Natural killer cell (primary cell): ENCODE data around the gene TPX2. TPM values are rescaled to one million over a fixed set of nuclear protein-coding genes. Genes with fewer than 3 reads are reported as not detected.

Experiments
- ATAC-seq, 3 donors: fragments of 150-1000 bp in 2 of 3; fragments of 200-7000 bp in 1 of 3; cut with Tn5 transposase; 1 replicate in 1 of 3; 2 replicates in 2 of 3; pipeline ENCODE4 v1.10.0; 2021; ENCODE audit warnings: mild to moderate bottlenecking in 2 of 3, moderate library complexity in 2 of 3
- DNase-seq, 2 donors: peaks; one replicate each; pipeline versions ENCODE4 v3.0.0 to v3.0.0-alpha.2; 2013 to 2021; ENCODE audit warnings: mixed read lengths in 1 of 2
- H3K27ac ChIP-seq: one replicate; pipeline ENCODE4 v1.5.1; 2013; ENCODE audit warnings: mild to moderate bottlenecking, low read length
- H3K27me3 ChIP-seq: one replicate; pipeline ENCODE4 v1.6.1; 2013; ENCODE audit warnings: low read length; ENCODE audit not compliant: control insufficient read depth, insufficient read depth
- H3K36me3 ChIP-seq: one replicate; pipeline ENCODE4 v1.6.1; 2013; ENCODE audit warnings: low read length; ENCODE audit not compliant: control insufficient read depth, insufficient read depth
- H3K4me1 ChIP-seq: one replicate; pipeline ENCODE4 v1.6.1; 2013; ENCODE audit warnings: low read length; ENCODE audit not compliant: control insufficient read depth, insufficient read depth
- H3K4me3 ChIP-seq: one replicate; pipeline ENCODE4 v1.5.1; 2013; ENCODE audit warnings: low read length
- H3K9me3 ChIP-seq: one replicate; pipeline ENCODE4 v1.6.1; 2013; ENCODE audit warnings: low read length; ENCODE audit not compliant: control insufficient read depth, insufficient read depth
- H3K27ac Mint-ChIP-seq, 2 donors: one replicate each; pipeline ENCODE4 v1.8.0; 2022; ENCODE audit warnings: mild to moderate bottlenecking in 2 of 2, mixed read lengths in 2 of 2, moderate library complexity in 1 of 2
- H3K27me3 Mint-ChIP-seq, 2 donors: one replicate each; pipeline ENCODE4 v1.8.0; 2022; ENCODE audit warnings: low read depth in 2 of 2, mixed read lengths in 2 of 2
- H3K36me3 Mint-ChIP-seq: one replicate; pipeline ENCODE4 v1.8.0; 2022; ENCODE audit warnings: mixed read lengths
- H3K4me1 Mint-ChIP-seq, 2 donors: one replicate each; pipeline ENCODE4 v1.8.0; 2022; ENCODE audit warnings: mixed read lengths in 2 of 2
- H3K4me3 Mint-ChIP-seq: one replicate; pipeline ENCODE4 v1.8.0; 2022; ENCODE audit warnings: mild to moderate bottlenecking, moderate library complexity, mixed read lengths
- H3K9me3 Mint-ChIP-seq, 2 donors: one replicate each; pipeline ENCODE4 v1.8.0; 2022; ENCODE audit warnings: mixed read lengths in 2 of 2
- WGBS: methylation state at CpG from one replicate; pipeline ENCODE4 v1.1.7; 2013; ENCODE audit warnings: missing lambda C conversion rate; ENCODE audit not compliant: insufficient coverage; 5-methylcytosine and 5-hydroxymethylcytosine counted together
- intact Hi-C: fragments of 100-400 bp; cut with micrococcal nuclease; formaldehyde crosslinking; loops from one replicate; pipeline ENCODE4 v1.14.2; 2022
- total RNA-seq, 4 donors: library from RNA; stranded (reverse); fragments of 120-200 nt in 1 of 4; gene quantifications; one replicate each; pipeline versions ENCODE4 v1.2.3 to v1.2.4, GENCODE V29; 2013 to 2022
- TF ChIP-seq, protein P1 (sequence below): fragments of 200-600 bp; IDR thresholded peaks from one replicate; pipeline ENCODE4 v1.8.0; 2022; ENCODE audit warnings: antibody characterized with exemption

TPX2 gene
- total RNA-seq, 3 donors from 2014 or later (not counting 1 experiment from before 2014, with no cell fraction given) = 2.2 to 4.2 (median 2.2) TPM

DNA sequence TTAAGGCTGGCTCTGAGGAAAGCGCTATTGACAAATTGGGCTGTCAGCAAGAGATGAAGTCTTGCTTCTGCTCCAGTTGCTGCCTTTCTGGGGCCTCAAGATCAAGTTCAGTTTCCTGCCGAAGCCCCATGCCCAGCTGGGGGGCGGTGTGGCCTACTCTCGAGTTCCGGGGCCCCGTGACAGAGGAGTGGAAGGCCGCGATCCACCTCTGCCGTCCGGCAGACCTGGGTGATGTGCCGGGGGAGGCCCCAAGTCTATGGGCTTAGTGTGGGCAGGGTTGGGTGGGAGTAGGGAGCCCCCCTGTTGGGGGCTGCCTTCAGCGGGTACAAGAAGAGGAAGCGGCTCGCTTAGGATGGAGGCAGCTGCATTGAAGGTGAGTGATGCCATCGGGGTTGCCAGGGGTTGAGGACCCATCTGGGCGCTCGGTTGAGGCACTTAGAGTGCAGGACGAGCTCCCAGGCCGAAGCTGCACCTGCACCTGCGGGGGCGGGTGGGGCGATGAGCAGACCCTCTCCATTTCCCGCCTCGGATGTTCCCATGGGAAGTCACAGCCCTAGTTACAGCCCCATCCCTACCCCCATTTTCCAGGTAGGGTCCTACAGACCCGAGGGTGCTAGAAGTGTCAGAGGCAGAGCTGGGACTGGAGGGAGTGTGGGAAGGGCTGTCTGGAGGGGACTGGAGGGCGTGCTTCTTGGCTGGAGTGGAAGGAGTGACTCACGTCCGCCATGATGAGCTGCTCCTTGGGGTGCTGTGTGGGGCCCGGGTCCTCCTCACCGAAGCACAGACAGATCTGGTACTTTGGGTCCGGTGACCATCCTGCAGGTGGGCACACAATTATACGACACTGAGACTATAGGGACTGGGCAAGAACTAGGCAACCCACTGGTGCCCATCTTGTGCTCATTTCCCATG, 109.3 kb downstream of the TPX2 start:
- DNase-seq (no peak), ATAC-seq (no peak)
- H3K36me3 ChIP-seq = no peaks in the 10 kb centered on the region
- Mint-ChIP-seq H3K4me3 (no peak overlapping the region), H3K27me3 (peaks cover 12 to 18% of the 10 kb centered on the region in 2 donors), H3K9me3 (no peaks in the 10 kb centered on the region), H3K27ac (no peak overlapping the region), H3K36me3 (no peaks in the 10 kb centered on the region), H3K4me1 (no peaks in the 10 kb centered on the region)
- intact Hi-C loops = no loop called here
- no peak overlapping the region for H3K4me3 ChIP-seq
- H3K27ac ChIP-seq = no peak overlapping the region
- no peaks in the 10 kb centered on the region for H3K27me3 ChIP-seq
- H3K4me1 ChIP-seq = peaks cover 4% of the 10 kb centered on the region
- TF ChIP-seq, protein P1, sequence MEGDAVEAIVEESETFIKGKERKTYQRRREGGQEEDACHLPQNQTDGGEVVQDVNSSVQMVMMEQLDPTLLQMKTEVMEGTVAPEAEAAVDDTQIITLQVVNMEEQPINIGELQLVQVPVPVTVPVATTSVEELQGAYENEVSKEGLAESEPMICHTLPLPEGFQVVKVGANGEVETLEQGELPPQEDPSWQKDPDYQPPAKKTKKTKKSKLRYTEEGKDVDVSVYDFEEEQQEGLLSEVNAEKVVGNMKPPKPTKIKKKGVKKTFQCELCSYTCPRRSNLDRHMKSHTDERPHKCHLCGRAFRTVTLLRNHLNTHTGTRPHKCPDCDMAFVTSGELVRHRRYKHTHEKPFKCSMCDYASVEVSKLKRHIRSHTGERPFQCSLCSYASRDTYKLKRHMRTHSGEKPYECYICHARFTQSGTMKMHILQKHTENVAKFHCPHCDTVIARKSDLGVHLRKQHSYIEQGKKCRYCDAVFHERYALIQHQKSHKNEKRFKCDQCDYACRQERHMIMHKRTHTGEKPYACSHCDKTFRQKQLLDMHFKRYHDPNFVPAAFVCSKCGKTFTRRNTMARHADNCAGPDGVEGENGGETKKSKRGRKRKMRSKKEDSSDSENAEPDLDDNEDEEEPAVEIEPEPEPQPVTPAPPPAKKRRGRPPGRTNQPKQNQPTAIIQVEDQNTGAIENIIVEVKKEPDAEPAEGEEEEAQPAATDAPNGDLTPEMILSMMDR = no peak
- H3K9me3 ChIP-seq = no peaks in the 10 kb centered on the region
- 76% methylated on average over 32 of the region's 32 CpGs for WGBS

- TF ChIP-seq, protein P1 = no peak
- H3K27me3 ChIP-seq = no peaks in the 10 kb centered on the region
- H3K9me3 ChIP-seq = no peaks in the 10 kb centered on the region
- no peak overlapping the region for H3K4me3 ChIP-seq
- H3K36me3 ChIP-seq = no peaks in the 10 kb centered on the region
- Mint-ChIP-seq H3K36me3 (no peaks in the 10 kb centered on the region), H3K4me3 (no peak overlapping the region), H3K27me3 (peaks cover 12 to 18% of the 10 kb centered on the region in 2 donors), H3K9me3 (no peaks in the 10 kb centered on the region), H3K4me1 (no peaks in the 10 kb centered on the region), H3K27ac (no peak overlapping the region)
- H3K27ac ChIP-seq = no peak overlapping the region
- intact Hi-C loops = no loop called here
- ATAC-seq (no peak), DNase-seq (no peak)
- WGBS = 64% methylated on average over 41 of the region's 45 CpGs
- H3K4me1 ChIP-seq = peaks cover 4% of the 10 kb centered on the region
Observed at GRCh38 chr20:31849306-31849930, 110.3 kb downstream of the TPX2 start.

Other genes starting within 250 kb of the TPX2 start
- 100 to 1,000 TPM in 2 of 3 donors, 10 to 100 TPM in 1; 97.5 to 135 (median 104) TPM for gene HM13, start 224.8 kb upstream of the TPX2 start, total RNA-seq
- gene ID1, start 134.0 kb upstream of the TPX2 start, total RNA-seq = 10 to 100 TPM in 1 of 3 donors, 1 to 10 TPM in 2; 5.6 to 10.1 (median 6.4) TPM
- not detected for gene COX4I2, start 101.4 kb upstream of the TPX2 start, total RNA-seq
- 10 to 100 TPM; 67.4 to 92.6 (median 78.6) TPM for gene BCL2L1, start 16.4 kb upstream of the TPX2 start, total RNA-seq
- gene MYLK2, start 80.1 kb downstream of the TPX2 start, total RNA-seq = under 1 TPM in 1 of 3 donors, not detected in 2; 0.12 TPM
- not detected for gene FOXS1, start 106.3 kb downstream of the TPX2 start, total RNA-seq
- not detected for gene DUSP15, start 131.2 kb downstream of the TPX2 start, total RNA-seq
- gene TTLL9, start 131.3 kb downstream of the TPX2 start, total RNA-seq = not detected
- gene PDRG1, start 212.8 kb downstream of the TPX2 start, total RNA-seq = 10 to 100 TPM in 2 of 3 donors, 1 to 10 TPM in 1; 9.0 to 12.8 (median 10.4) TPM
- gene XKR7, start 228.9 kb downstream of the TPX2 start, total RNA-seq = not detected